Hematopoietic multipotent progenitor cell treated with erythropoietin and hydrocortisone succinate and interleukin-3 and kit ligand, for 15 days (in vitro differentiated cells): ENCODE measurements around the gene PLEKHA4.
A peak's percentile ranks its signal among the peaks of the same experiment; 100 is the strongest.
"Not testable (repeated sequence)": the region's sequence is repeated elsewhere in the genome, so short reads cannot be mapped to it uniquely, and the experiment has no call there.

Experiments
- DNase-seq: peaks from one replicate; pipeline ENCODE4 v3.0.0-alpha.2; 2015; ENCODE audit warnings: low spot score

PLEKHA4 gene

DNA sequence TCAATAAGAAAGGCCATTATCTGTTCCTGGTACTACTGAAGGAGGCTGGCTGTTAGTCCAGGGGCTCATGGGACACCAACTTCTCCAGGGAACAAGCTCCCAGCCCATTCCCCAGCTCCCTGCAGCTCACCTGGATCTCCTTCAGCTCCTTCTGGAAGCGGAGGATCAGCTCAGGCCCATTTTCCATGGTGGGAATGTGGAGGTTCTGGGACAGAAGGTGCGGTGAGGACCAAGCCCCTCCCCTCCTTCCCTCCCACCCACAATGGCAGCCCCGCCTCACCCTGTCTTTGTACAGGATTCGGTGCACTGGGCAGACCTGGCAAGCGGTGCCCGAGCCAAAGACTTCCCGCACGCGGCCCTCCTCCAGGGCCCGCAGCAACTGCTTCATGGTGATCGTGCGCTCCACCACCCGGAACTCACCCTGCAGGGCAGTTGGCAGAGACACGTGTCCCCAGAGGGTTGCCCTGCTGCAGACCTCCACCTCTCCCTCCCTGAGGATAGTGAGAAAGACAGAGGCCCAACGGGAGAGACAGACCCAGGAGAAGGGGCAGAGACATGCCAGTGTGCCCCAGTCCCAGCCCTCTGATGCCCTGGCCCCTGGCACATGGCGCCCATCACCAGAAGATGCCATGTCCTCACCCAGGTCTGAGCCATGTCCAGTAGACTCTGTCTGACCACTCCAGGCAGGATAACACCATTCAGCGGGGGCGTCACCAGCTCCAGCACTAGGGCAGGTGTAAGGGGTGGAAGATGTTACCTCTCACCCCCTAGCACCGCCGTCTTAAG lies 71.9 kb downstream of the PLEKHA4 start:
- DNase-seq, result no peak

DNA sequence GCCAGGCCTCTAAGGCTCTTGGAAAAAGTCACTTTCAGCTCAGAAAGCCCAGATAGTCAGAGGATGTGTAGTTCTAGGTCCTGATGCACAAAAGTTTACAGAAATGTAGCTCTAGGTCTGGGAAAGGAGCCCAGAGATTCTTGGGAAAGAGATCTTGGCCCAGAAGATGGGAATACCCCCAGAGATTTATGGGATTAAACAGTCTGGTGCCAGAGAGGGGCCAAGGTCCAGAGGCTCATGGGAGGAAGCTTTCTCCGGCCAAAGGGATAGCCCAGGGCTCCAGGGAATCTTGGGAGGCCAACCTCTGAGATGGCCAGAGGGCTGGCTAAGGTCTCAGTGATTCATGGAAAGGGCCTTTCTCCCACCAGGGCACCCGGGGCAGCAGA lies 72.7 kb downstream of the PLEKHA4 start:
- DNase-seq, result no peak

DNA sequence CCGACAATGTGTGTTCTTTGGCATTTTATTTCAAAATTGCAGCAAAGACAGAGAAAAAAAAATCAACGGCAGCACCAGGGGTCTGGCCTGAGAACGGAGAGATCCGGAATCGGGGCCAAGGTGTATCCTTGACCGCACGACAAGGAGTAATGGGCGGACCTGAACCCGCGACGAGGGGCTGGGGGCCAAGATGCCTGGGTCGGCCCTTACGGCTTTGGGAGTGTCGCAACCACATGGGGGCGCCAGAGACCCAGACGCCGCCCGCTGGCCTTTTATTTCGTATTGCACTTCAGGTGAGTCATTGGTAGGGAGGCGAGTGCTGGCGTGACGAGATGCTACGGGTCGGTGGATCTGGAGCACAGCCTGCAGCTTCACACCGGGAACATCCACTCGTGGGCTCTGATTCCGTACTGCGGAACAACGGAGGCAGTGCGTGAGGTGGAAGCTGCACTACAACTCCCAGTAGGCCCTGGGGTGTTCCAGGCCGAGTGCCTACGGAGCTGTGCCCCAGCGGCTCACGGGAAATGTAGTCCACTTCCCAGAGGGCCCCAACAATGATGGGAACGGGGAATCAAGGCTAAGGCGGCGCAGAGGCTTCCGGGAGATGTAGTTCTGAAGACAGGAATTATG lies 73.2 kb downstream of the PLEKHA4 start:
- DNase-seq, result peak; percentile 85

DNA sequence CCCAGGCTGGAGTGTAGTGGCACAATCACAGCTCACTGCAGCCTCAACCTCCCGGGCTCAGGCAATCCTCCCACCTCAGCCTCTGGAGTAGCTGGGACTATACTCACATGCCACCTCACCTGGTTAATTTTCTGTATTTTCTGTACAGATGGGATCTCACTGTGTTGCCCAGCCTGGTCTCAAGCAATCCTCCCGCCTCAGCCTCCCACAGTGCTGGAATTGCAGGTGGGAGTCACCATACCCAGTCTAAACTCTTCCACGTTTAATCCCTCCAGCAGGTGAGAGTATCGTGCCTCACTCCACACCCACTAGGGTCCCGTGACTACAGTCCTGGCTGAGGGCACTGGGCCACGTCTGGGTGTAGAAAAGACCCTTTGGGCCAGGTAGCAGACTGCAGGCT lies 74.1 kb downstream of the PLEKHA4 start:
- no peak for DNase-seq

DNA sequence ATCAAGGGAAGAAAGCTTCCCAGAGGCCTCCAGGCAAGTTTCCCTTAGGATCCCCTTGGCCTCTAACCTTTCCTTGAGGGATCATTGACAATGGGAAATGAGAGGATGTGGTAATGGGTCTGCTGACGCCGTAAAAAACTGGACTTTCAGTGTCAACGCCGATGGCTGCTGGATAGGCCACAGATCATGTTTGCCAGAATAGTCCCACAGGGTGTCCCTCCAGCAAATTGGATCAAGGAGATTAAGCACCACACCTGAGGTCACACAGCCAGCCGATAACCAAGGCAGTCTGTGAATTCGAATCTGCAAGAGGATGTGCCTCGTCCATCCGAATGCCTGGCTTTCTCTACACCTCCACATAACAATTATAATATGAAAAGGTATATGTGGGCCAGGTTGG lies 75.1 kb downstream of the PLEKHA4 start:
- DNase-seq, result no peak

DNA sequence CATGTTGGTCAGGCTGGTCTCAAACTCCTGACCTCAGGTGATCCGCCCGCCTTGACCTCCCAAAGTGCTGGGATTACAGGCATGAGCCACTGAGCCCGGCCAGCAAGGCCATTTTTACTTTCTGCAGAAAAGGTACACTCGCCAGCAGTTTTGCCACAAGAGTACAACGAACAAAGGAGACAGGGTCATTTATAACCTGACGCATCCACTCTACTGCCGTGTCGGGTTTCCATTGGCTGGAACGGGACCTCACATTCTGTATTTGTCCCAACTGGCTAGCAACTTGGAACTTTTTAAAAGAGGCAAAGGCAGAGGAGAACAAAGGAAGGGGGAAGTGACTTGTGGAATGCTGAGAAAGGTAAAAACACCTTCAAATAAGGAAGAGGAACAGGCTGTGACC lies 81.1 kb downstream of the PLEKHA4 start:
- DNase-seq, result not testable (repeated sequence)
